Natural killer cell (primary cell): Measurements from ENCODE around the gene TBR1. TPM values are rescaled to one million over a fixed set of nuclear protein-coding genes. Genes with fewer than 3 reads are reported as not detected.

Experiments used
- ATAC-seq, 3 donors: fragments of 150-1000 bp in 2 of 3; fragments of 200-7000 bp in 1 of 3; cut with Tn5 transposase; 1 replicate in 1 of 3; 2 replicates in 2 of 3; pipeline ENCODE4 v1.10.0; 2021; ENCODE audit warnings: mild to moderate bottlenecking in 2 of 3, moderate library complexity in 2 of 3
- DNase-seq, 2 donors: peaks; one replicate each; pipeline versions ENCODE4 v3.0.0 to v3.0.0-alpha.2; 2013 to 2021; ENCODE audit warnings: mixed read lengths in 1 of 2
- H3K27ac ChIP-seq: one replicate; pipeline ENCODE4 v1.5.1; 2013; ENCODE audit warnings: mild to moderate bottlenecking, low read length
- H3K27me3 ChIP-seq: one replicate; pipeline ENCODE4 v1.6.1; 2013; ENCODE audit warnings: low read length; ENCODE audit not compliant: control insufficient read depth, insufficient read depth
- H3K36me3 ChIP-seq: one replicate; pipeline ENCODE4 v1.6.1; 2013; ENCODE audit warnings: low read length; ENCODE audit not compliant: control insufficient read depth, insufficient read depth
- H3K4me1 ChIP-seq: one replicate; pipeline ENCODE4 v1.6.1; 2013; ENCODE audit warnings: low read length; ENCODE audit not compliant: control insufficient read depth, insufficient read depth
- H3K4me3 ChIP-seq: one replicate; pipeline ENCODE4 v1.5.1; 2013; ENCODE audit warnings: low read length
- H3K9me3 ChIP-seq: one replicate; pipeline ENCODE4 v1.6.1; 2013; ENCODE audit warnings: low read length; ENCODE audit not compliant: control insufficient read depth, insufficient read depth
- H3K27ac Mint-ChIP-seq, 2 donors: one replicate each; pipeline ENCODE4 v1.8.0; 2022; ENCODE audit warnings: mild to moderate bottlenecking in 2 of 2, mixed read lengths in 2 of 2, moderate library complexity in 1 of 2
- H3K27me3 Mint-ChIP-seq, 2 donors: one replicate each; pipeline ENCODE4 v1.8.0; 2022; ENCODE audit warnings: low read depth in 2 of 2, mixed read lengths in 2 of 2
- H3K36me3 Mint-ChIP-seq: one replicate; pipeline ENCODE4 v1.8.0; 2022; ENCODE audit warnings: mixed read lengths
- H3K4me1 Mint-ChIP-seq, 2 donors: one replicate each; pipeline ENCODE4 v1.8.0; 2022; ENCODE audit warnings: mixed read lengths in 2 of 2
- H3K4me3 Mint-ChIP-seq: one replicate; pipeline ENCODE4 v1.8.0; 2022; ENCODE audit warnings: mild to moderate bottlenecking, moderate library complexity, mixed read lengths
- H3K9me3 Mint-ChIP-seq, 2 donors: one replicate each; pipeline ENCODE4 v1.8.0; 2022; ENCODE audit warnings: mixed read lengths in 2 of 2
- WGBS: methylation state at CpG from one replicate; pipeline ENCODE4 v1.1.7; 2013; ENCODE audit warnings: missing lambda C conversion rate; ENCODE audit not compliant: insufficient coverage; 5-methylcytosine and 5-hydroxymethylcytosine counted together
- intact Hi-C: fragments of 100-400 bp; cut with micrococcal nuclease; formaldehyde crosslinking; loops from one replicate; pipeline ENCODE4 v1.14.2; 2022
- total RNA-seq, 4 donors: library from RNA; stranded (reverse); fragments of 120-200 nt in 1 of 4; gene quantifications; one replicate each; pipeline versions ENCODE4 v1.2.3 to v1.2.4, GENCODE V29; 2013 to 2022
- TF ChIP-seq, protein P1 (sequence below): fragments of 200-600 bp; IDR thresholded peaks from one replicate; pipeline ENCODE4 v1.8.0; 2022; ENCODE audit warnings: antibody characterized with exemption

Gene TBR1
- total RNA-seq, 3 donors from 2014 or later (not counting 1 experiment from before 2014, with no cell fraction given), result not detected

DNA sequence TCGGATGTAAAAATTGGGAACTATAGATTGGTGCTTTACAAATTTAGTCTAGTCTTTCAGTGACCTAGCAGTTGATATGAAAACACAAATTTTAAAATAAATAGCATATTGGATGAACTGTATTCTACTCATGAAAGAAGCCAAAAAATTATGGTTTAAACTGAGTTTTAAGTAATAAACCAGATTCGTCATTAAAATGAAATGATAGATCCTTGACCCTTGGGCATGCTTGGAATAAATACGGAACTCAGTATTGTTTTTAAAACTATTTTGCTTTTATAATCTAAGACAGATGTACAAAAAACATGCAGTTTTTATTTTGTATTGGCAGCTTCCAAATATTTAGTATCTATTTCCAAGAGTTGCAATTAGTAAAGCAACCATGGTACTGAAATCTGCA is 34.6 kb upstream of the TBR1 start:
- DNase-seq, result no peak
- Histone ChIP-seq H3K36me3 (no peaks in the 10 kb centered on the region), H3K27me3 (no peaks in the 10 kb centered on the region), H3K4me3 (no peak overlapping the region), H3K9me3 (no peaks in the 10 kb centered on the region), H3K27ac (no peak overlapping the region), H3K4me1 (no peaks in the 10 kb centered on the region)
- no peaks in the 10 kb centered on the region for H3K27me3 Mint-ChIP-seq
- ATAC-seq, result no peak
- H3K9me3 Mint-ChIP-seq, result no peaks in the 10 kb centered on the region
- TF ChIP-seq, protein P1, sequence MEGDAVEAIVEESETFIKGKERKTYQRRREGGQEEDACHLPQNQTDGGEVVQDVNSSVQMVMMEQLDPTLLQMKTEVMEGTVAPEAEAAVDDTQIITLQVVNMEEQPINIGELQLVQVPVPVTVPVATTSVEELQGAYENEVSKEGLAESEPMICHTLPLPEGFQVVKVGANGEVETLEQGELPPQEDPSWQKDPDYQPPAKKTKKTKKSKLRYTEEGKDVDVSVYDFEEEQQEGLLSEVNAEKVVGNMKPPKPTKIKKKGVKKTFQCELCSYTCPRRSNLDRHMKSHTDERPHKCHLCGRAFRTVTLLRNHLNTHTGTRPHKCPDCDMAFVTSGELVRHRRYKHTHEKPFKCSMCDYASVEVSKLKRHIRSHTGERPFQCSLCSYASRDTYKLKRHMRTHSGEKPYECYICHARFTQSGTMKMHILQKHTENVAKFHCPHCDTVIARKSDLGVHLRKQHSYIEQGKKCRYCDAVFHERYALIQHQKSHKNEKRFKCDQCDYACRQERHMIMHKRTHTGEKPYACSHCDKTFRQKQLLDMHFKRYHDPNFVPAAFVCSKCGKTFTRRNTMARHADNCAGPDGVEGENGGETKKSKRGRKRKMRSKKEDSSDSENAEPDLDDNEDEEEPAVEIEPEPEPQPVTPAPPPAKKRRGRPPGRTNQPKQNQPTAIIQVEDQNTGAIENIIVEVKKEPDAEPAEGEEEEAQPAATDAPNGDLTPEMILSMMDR, result no peak
- H3K4me1 Mint-ChIP-seq, result peaks cover 7 to 12% of the 10 kb centered on the region in 2 donors
- H3K4me3 Mint-ChIP-seq, result no peak overlapping the region
- H3K36me3 Mint-ChIP-seq, result no peaks in the 10 kb centered on the region
- intact Hi-C loops, result no loop called here
- WGBS, result 89% methylated on average over 1 of the region's 3 CpGs
- H3K27ac Mint-ChIP-seq, result no peak overlapping the region

- ATAC-seq (no peak), DNase-seq (no peak)
- Histone ChIP-seq H3K27me3 (no peaks in the 10 kb centered on the region), H3K27ac (no peak overlapping the region), H3K4me3 (no peak overlapping the region), H3K9me3 (no peaks in the 10 kb centered on the region), H3K4me1 (no peaks in the 10 kb centered on the region), H3K36me3 (peaks cover 4% of the 10 kb centered on the region)
- intact Hi-C loops, result no loop called here
- H3K27ac Mint-ChIP-seq, result no peak overlapping the region
- H3K9me3 Mint-ChIP-seq, result no peaks in the 10 kb centered on the region
- H3K4me1 Mint-ChIP-seq, result peaks cover 7 to 15% of the 10 kb centered on the region in 2 donors
- H3K4me3 Mint-ChIP-seq, result no peak overlapping the region
- WGBS, result 97% methylated on average over 2 of the region's 4 CpGs
- H3K27me3 Mint-ChIP-seq, result no peaks in the 10 kb centered on the region
- no peaks in the 10 kb centered on the region for H3K36me3 Mint-ChIP-seq
- TF ChIP-seq, protein P1, result no peak
Measured at GRCh38 chr2:161382747-161383146, 33.4 kb upstream of the TBR1 start.

GRCh38 chr2:161384864-161385263 is 31.2 kb upstream of the TBR1 start:
- ATAC-seq (peak; percentile 78 to 82 (median 81)), DNase-seq (peak in 1 of 2 donors; percentile 54)
- Mint-ChIP-seq H3K27me3 (no peaks in the 10 kb centered on the region), H3K36me3 (no peaks in the 10 kb centered on the region), H3K4me3 (no peak overlapping the region), H3K9me3 (no peaks in the 10 kb centered on the region), H3K4me1 (peaks cover 7 to 15% of the 10 kb centered on the region in 2 donors), H3K27ac (peak overlapping the region; percentile 59 to 61)
- Histone ChIP-seq H3K36me3 (peaks cover 4% of the 10 kb centered on the region), H3K9me3 (no peaks in the 10 kb centered on the region), H3K27ac (no peak overlapping the region), H3K27me3 (no peaks in the 10 kb centered on the region), H3K4me1 (no peaks in the 10 kb centered on the region), H3K4me3 (no peak overlapping the region)
- intact Hi-C loops, result no loop called here
- TF ChIP-seq, protein P1, result no peak

GRCh38 chr2:161386228-161386824 is 29.8 kb upstream of the TBR1 start:
- intact Hi-C loops, result no loop called here
- H3K27ac ChIP-seq, result no peak overlapping the region
- no peaks in the 10 kb centered on the region for H3K9me3 ChIP-seq
- Mint-ChIP-seq H3K4me1 (peaks cover 11 to 15% of the 10 kb centered on the region in 2 donors), H3K27ac (no peak overlapping the region), H3K36me3 (no peaks in the 10 kb centered on the region), H3K27me3 (no peaks in the 10 kb centered on the region), H3K4me3 (no peak overlapping the region), H3K9me3 (no peaks in the 10 kb centered on the region)
- peaks cover 7% of the 10 kb centered on the region for H3K36me3 ChIP-seq
- peak in 1 of 3 donors; percentile 39 for ATAC-seq
- no peaks in the 10 kb centered on the region for H3K27me3 ChIP-seq
- 83% methylated on average over 1 of the region's 2 CpGs for WGBS
- no peak for DNase-seq
- no peak overlapping the region for H3K4me3 ChIP-seq
- TF ChIP-seq, protein P1, result no peak
- H3K4me1 ChIP-seq, result no peaks in the 10 kb centered on the region
